K562 (cell line): Measurements from ENCODE around the gene MLXIPL. TPM values are rescaled to one million over a fixed set of nuclear protein-coding genes. Genes with fewer than 3 reads are reported as not detected.

Experiments used
- BCOR ChIP-seq: fragments of 450-650 bp; IDR thresholded peaks from 2 replicates; pipeline ENCODE4 v1.6.1; 2016
- CHD1 ChIP-seq: fragments of 200-600 bp; sonication (generic); IDR thresholded peaks from one replicate; pipeline ENCODE4 v1.6.1; 2012; ENCODE audit warnings: mild to moderate bottlenecking, moderate library complexity, low read length, inconsistent platforms
- EWSR1 ChIP-seq: fragments of 450-650 bp; IDR thresholded peaks from 2 replicates; pipeline ENCODE4 v1.6.1; 2018; ENCODE audit warnings: borderline replicate concordance, mild to moderate bottlenecking, low read depth, moderate library complexity; ENCODE audit not compliant: partially characterized antibody
- HMG20B ChIP-seq: fragments of 250-450 bp; sonication (Bioruptor Pico); IDR thresholded peaks from 2 replicates; pipeline ENCODE4 v1.5.0; 2021; ENCODE audit warnings: mild to moderate bottlenecking
- LARP7 ChIP-seq: fragments of 450-650 bp; IDR thresholded peaks from 2 replicates; pipeline ENCODE4 v1.6.1; 2016
- MAFK ChIP-seq: IDR thresholded peaks from 2 replicates; pipeline ENCODE4 v1.6.1; 2011; ENCODE audit warnings: low read length, improper control_type of control experiment
- MTF1 ChIP-seq: fragments of 250-450 bp; sonication (Bioruptor Pico); IDR thresholded peaks from 2 replicates; pipeline ENCODE4 v1.9.0; 2021; ENCODE audit warnings: moderate library complexity, mild to moderate bottlenecking, inconsistent platforms, borderline replicate concordance
- NFRKB ChIP-seq: fragments of 450-650 bp; IDR thresholded peaks from 2 replicates; pipeline ENCODE4 v1.6.1; 2016; ENCODE audit warnings: low read depth
- SAFB ChIP-seq: fragments of 200-400 bp; formaldehyde crosslinking; IDR thresholded peaks from 2 replicates; pipeline ENCODE4 v1.6.1; 2017; ENCODE audit warnings: low read depth, low read length, borderline replicate concordance
- STAT5B ChIP-seq: fragments of 250-450 bp; sonication (Bioruptor Pico); IDR thresholded peaks from 2 replicates; pipeline ENCODE4 v1.8.0; 2021; ENCODE audit warnings: mild to moderate bottlenecking, inconsistent platforms
- YY1 ChIP-seq, 3 experiments: IDR thresholded peaks; 2 replicates each; pipeline ENCODE4 v1.6.1; 2011; ENCODE audit warnings: low read length in 2 of 3, mild to moderate bottlenecking in 2 of 3, moderate library complexity in 2 of 3, borderline replicate concordance in 1 of 3, control low read depth in 1 of 3, low read depth in 1 of 3; ENCODE audit not compliant: insufficient read depth in 3 of 3, insufficient replicate concordance in 2 of 3, control insufficient read depth in 1 of 3, insufficient read length in 1 of 3; ENCODE audit errors: extremely low read depth in 1 of 3
- polyA plus RNA-seq, 8 experiments: library from polyadenylated mRNA; depleted of rRNA in 4 of 8; stranded (reverse) in 5 of 8; unstranded in 3 of 8; fragments of >200 nt; fragmentation: Nextera tagmentation in 2 of 8; fragmentation: Illumina TruSeq in 1 of 8; extraction: Ambion mirVana in 2 of 8; extraction: Trizol in 1 of 8; gene quantifications; 2 replicates each; pipeline versions ENCODE4 v1.2.1 to v1.2.3, GENCODE V29; 2011 to 2014; ENCODE audit warnings: inconsistent platforms in 1 of 8, missing spikeins in 1 of 8
- total RNA-seq, 7 experiments: library from RNA; depleted of rRNA in 6 of 7; stranded (reverse); fragments of >200 nt in 6 of 7; fragmentation: Illumina TruSeq in 2 of 7; extraction: Trizol in 2 of 7; gene quantifications; 2 replicates each; pipeline versions ENCODE4 v1.2.1 to v1.2.3, GENCODE V29; 2011 to 2021; ENCODE audit warnings: low replicate concordance in 1 of 7
- TF ChIP-seq, protein P1 (sequence below): sonication (generic); formaldehyde crosslinking; IDR thresholded peaks from 2 replicates; pipeline ENCODE4 v1.8.0; 2023; ENCODE audit warnings: missing genetic modification reagents, mild to moderate bottlenecking, borderline replicate concordance
- TF ChIP-seq, protein P2 (sequence below): sonication (generic); formaldehyde crosslinking; IDR thresholded peaks from 2 replicates; pipeline ENCODE4 v1.8.1; 2023; ENCODE audit warnings: mild to moderate bottlenecking, missing genetic modification reagents
- TF ChIP-seq, protein P3 (sequence below): IDR thresholded peaks from 3 replicates; pipeline ENCODE4 v1.6.1; 2011; ENCODE audit warnings: borderline replicate concordance, mild to moderate bottlenecking, moderate library complexity; ENCODE audit not compliant: insufficient read length; ENCODE audit errors: extremely low read depth

MLXIPL gene
- total and polyA plus RNA-seq, 9 of the 15 experiments (the other 6 are each of a cell fraction or from before 2014, with no cell fraction given): 0.11 to 18.4 (median 1.4) TPM

DNA sequence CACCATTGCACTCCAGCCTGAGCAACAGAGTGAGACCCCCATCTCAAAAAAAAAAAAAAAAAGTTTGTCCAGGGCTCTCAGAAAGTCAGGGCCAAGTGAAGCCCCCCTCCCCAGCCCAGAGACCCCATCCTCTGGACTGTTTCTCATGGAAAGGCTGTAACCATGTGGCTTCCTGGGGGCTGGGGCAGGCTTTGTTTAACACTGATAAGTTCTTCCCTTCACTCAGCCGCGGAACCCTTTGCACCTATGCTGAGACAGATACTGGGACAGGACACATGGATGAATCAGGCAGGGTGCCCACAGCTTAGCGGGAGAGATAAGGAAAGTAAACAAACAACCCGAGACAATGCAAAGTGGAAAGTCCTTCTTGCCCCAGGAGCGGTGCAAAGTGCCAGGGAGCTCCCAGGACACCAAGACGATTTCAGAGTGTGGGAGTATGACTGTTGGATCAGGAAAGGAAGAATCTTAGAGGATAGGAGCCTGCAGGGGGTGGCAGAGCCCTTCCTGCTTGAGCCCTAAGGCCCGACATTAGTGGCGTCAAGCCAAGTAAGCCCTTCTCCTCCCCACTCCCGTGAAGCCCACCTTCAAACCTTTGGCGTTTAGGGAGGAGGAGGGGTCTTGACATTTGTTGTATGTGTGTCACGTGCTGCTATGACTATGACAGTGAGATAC lies 11.6 kb downstream of the MLXIPL start (continued):
- TF ChIP-seq, protein P1, sequence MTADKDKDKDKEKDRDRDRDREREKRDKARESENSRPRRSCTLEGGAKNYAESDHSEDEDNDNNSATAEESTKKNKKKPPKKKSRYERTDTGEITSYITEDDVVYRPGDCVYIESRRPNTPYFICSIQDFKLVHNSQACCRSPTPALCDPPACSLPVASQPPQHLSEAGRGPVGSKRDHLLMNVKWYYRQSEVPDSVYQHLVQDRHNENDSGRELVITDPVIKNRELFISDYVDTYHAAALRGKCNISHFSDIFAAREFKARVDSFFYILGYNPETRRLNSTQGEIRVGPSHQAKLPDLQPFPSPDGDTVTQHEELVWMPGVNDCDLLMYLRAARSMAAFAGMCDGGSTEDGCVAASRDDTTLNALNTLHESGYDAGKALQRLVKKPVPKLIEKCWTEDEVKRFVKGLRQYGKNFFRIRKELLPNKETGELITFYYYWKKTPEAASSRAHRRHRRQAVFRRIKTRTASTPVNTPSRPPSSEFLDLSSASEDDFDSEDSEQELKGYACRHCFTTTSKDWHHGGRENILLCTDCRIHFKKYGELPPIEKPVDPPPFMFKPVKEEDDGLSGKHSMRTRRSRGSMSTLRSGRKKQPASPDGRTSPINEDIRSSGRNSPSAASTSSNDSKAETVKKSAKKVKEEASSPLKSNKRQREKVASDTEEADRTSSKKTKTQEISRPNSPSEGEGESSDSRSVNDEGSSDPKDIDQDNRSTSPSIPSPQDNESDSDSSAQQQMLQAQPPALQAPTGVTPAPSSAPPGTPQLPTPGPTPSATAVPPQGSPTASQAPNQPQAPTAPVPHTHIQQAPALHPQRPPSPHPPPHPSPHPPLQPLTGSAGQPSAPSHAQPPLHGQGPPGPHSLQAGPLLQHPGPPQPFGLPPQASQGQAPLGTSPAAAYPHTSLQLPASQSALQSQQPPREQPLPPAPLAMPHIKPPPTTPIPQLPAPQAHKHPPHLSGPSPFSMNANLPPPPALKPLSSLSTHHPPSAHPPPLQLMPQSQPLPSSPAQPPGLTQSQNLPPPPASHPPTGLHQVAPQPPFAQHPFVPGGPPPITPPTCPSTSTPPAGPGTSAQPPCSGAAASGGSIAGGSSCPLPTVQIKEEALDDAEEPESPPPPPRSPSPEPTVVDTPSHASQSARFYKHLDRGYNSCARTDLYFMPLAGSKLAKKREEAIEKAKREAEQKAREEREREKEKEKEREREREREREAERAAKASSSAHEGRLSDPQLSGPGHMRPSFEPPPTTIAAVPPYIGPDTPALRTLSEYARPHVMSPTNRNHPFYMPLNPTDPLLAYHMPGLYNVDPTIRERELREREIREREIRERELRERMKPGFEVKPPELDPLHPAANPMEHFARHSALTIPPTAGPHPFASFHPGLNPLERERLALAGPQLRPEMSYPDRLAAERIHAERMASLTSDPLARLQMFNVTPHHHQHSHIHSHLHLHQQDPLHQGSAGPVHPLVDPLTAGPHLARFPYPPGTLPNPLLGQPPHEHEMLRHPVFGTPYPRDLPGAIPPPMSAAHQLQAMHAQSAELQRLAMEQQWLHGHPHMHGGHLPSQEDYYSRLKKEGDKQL (CRISPR knock-in tag): no peak
- TF ChIP-seq LARP7 (no peak), CHD1 (no peak), SAFB (no peak), HMG20B (no peak), MTF1 (no peak), YY1 (IDR thresholded peaks at IDR 0.05; ENCODE audit: borderline replicate concordance in 1 of 3, control insufficient read depth in 1 of 3, extremely low read depth in 1 of 3, insufficient read depth in 3 of 3, insufficient read length in 1 of 3, insufficient replicate concordance in 2 of 3, low read depth in 1 of 3, low read length in 2 of 3) (peak in 1 of 3 experiments; percentile 2), STAT5B (no peak), BCOR (peak; percentile 88), MAFK (no peak), EWSR1 (no peak), NFRKB (no peak)
- TF ChIP-seq, protein P2, sequence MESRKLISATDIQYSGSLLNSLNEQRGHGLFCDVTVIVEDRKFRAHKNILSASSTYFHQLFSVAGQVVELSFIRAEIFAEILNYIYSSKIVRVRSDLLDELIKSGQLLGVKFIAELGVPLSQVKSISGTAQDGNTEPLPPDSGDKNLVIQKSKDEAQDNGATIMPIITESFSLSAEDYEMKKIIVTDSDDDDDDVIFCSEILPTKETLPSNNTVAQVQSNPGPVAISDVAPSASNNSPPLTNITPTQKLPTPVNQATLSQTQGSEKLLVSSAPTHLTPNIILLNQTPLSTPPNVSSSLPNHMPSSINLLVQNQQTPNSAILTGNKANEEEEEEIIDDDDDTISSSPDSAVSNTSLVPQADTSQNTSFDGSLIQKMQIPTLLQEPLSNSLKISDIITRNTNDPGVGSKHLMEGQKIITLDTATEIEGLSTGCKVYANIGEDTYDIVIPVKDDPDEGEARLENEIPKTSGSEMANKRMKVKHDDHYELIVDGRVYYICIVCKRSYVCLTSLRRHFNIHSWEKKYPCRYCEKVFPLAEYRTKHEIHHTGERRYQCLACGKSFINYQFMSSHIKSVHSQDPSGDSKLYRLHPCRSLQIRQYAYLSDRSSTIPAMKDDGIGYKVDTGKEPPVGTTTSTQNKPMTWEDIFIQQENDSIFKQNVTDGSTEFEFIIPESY (CRISPR knock-in tag): peak; percentile 57; the same call in 1 of the 2 replicates
- TF ChIP-seq, protein P3, sequence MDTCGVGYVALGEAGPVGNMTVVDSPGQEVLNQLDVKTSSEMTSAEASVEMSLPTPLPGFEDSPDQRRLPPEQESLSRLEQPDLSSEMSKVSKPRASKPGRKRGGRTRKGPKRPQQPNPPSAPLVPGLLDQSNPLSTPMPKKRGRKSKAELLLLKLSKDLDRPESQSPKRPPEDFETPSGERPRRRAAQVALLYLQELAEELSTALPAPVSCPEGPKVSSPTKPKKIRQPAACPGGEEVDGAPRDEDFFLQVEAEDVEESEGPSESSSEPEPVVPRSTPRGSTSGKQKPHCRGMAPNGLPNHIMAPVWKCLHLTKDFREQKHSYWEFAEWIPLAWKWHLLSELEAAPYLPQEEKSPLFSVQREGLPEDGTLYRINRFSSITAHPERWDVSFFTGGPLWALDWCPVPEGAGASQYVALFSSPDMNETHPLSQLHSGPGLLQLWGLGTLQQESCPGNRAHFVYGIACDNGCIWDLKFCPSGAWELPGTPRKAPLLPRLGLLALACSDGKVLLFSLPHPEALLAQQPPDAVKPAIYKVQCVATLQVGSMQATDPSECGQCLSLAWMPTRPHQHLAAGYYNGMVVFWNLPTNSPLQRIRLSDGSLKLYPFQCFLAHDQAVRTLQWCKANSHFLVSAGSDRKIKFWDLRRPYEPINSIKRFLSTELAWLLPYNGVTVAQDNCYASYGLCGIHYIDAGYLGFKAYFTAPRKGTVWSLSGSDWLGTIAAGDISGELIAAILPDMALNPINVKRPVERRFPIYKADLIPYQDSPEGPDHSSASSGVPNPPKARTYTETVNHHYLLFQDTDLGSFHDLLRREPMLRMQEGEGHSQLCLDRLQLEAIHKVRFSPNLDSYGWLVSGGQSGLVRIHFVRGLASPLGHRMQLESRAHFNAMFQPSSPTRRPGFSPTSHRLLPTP: no peak
